ENCODE data around the gene TNFRSF1A.

TNFRSF1A gene

DNA sequence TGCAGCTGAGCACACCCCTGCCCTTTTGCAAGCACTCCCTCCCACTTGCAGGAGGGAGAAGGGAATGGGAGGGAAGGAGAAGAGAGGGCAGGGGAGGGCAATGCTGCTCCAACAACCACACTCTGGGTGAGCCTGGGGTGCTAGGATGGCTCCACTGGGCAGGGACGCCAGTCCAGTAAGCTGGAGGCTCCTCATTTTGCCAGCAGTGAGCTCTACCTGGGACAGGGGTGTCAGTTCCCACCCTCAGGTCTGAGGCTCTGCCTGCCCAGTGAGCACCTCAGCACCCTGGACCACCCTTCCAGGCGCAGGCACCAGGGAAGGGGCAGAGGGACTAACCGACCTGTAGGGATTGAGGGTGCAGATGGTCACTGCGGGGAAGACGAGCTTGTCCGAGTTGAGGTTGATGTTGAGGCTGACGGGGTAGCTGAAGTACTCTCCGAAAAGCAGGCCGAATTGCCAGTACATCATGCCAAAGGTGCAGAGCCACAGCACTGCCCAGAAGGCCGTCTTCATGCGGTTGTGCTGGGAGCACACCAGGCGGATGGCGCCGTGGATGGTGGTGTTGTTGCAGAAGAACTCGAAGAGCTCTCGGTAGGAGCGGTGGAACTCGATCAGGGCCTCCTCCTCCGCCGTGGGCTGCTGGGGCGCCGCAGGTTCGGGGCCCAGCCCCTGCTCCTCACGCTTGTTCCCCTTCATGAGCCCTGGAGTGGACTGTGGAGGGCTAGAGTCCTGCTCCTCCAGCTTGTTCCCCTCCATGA lies 32.3 kb upstream of the TNFRSF1A start:
- no peak for DNase-seq

DNA sequence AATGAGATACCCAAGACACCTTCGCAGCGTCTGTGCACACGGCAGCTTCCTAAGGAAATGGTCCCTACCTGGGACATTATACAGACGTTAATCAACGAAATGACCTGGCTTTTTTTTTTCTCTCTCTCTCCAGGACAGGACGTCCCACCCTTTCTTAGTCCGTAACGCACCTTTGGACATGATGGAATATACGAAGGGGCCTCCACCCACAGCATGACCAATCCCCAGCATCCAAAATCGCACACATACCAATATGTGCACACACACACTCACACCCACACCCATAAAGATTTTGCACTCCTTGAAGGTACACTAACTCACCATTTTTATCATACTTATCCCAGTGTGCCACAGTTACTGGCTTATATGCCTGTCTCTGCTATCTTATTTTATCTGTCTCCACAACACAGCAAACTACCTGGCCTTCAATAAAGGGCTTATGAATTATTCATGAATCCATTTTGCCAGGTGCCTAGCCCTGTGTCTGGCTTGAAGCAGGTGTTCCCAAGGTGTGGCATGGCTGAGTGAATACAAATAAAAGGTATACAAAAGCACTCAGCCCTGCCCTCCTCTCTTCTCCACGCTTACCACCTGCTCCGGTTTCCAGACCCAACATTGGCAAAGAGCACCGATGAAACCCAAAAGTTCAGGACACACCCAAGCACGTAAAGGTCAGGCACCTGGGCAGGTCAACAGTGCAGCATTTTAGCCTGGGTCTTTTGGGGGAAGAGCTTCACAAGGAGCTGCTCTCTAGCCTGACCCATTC lies 31.3 kb upstream of the TNFRSF1A start:
- DNase-seq: peak; percentile 78

DNA sequence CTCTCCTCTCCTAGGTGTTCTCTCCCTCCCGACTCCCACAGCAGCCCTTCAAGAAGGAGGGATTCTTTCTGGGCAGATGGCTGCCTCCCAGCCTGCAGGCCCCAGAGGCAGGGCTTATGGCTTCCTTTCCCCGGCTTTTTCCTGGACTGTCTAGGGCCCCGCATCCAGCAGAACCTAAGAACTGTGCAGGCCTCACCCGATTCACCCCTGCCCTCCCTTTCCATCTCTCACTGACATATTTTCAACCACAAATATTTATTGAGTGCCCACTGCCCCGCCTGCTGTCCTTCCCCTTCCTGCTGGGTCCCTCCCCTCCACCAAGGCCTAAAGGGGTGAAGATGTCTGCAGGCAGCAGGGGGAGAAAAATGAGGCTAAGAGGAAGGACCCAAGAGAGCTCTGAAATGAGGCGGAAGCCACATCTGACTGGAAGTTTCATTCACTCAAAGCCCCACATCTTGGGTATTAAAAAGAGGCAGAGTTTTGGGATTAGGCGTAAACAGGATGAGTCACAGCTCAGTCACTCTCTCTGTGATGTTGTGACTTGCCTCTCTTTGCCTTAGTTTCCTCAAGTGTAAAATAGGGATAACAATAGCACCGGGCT lies 30.6 kb upstream of the TNFRSF1A start:
- no peak for DNase-seq

DNA sequence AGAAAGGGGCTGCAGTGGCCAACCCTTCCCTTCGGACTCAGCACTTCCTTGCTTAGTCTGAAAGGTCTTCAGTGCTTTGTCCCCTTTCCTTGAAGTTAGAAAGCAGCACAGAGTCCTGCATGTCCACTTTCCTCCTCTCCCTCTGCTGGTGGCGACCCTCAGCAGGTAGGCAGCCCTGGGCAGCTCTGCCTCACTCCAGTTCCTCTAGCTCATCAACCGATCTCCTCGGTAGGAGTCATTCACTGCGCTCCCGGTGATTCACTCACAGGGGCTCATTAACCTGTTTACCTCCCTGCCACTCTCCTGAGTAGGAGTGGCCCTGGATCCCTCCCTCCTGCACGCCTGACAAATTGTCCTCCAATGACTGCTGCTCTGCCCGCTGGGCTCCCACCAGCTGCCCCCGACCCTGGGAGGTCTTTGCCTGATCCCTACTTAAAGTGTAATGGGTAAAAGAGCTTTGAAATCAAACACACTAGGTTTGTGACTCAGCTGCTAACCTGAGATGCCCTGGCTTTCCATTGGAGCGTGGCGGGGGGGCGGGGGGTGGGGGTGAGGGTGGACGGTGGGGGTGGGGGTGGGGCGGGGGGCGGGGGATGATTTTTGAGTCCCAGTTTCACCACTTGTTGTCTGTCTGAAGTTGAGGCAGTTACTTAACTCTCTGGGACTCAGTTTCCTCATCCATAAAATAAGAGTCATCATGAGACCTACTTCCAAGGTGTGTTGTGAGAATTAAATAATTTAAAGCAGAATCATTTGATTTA lies 29.3 kb upstream of the TNFRSF1A start:
- DNase-seq: peak; percentile 92

- DNase-seq: no peak
These were observed 28.7 kb upstream of the TNFRSF1A start for GRCh38 chr12:6370576-6370935.

- no peak for DNase-seq
These were observed 28.2 kb upstream of the TNFRSF1A start for GRCh38 chr12:6369916-6370575.

DNA sequence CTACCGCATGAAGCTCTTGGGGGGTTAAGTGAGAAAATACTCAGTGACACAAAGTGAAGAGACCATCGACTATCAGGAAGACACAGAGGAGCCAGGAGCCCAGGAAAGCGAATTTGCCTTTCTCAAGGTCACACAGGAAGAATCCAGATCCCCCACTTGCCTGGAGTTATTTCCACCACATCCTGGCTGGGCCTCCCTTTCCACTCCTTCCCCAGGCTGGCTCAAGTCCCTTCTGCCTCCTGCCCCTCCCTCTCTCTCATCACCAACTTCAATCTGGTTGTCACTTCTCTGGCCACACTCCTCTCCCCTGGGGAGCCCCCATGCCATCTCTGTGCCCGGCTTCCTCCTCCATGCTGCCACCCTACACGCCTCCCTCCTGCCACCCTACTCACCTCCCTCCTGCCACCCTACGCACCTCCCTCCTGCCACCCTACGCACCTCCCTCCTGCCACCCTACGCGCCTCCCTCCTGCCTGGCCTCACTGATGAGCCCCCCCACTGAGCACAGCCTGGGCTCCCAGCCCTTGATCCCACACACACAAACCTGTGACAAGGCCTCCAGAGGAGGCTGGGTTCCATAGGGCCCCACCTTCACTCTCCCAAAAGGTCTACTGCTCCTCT lies 27.1 kb upstream of the TNFRSF1A start:
- DNase-seq: no peak

GRCh38 chr12:6367969-6368892 lies 26.4 kb upstream of the TNFRSF1A start:
- no peak for DNase-seq

GRCh38 chr12:6367065-6367968 lies 25.4 kb upstream of the TNFRSF1A start:
- peak; percentile 62 for DNase-seq

DNA sequence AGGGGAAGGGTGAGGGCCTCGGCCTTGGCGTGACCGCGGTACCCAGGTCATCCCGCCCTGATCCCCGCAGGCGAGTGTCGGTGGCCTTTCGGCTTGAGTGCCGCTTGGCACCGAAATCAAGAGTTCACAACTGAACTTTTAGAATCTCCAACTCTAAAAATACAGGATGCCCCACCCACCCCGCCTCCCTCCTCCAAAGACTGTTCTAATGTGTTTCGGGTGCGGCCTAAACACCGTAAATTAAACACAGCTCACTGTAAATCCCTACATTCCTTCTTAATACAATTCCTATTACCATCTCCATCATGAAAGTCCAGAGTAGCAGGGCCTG lies 22.1 kb upstream of the TNFRSF1A start:
- no peak for DNase-seq

GRCh38 chr12:6363330-6364043 lies 21.6 kb upstream of the TNFRSF1A start:
- no peak for DNase-seq

GRCh38 chr12:6363010-6363329 lies 21.1 kb upstream of the TNFRSF1A start:
- no peak for DNase-seq

DNA sequence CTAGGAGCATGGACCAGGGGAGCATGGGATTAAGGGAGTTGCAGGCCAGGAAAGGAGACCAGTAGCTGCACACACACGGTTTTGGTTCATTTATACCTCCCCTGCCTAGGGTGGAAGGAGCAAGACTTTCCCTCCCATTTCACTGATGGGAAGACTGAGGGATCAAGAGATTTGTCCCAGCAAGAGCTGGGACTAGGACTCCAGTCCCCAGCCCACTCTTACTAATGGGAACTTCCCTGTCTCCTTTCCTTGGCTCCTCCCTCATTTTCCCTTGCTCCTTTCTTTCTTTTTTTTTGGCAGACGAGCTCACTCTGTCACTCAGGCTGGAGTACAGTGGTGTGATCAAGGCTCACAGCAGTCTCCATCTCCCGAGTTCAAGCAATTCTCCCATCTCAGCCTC lies 20.5 kb upstream of the TNFRSF1A start:
- no peak for DNase-seq

- DNase-seq: no peak
These were observed 20.0 kb upstream of the TNFRSF1A start for GRCh38 chr12:6361834-6362233.

DNA sequence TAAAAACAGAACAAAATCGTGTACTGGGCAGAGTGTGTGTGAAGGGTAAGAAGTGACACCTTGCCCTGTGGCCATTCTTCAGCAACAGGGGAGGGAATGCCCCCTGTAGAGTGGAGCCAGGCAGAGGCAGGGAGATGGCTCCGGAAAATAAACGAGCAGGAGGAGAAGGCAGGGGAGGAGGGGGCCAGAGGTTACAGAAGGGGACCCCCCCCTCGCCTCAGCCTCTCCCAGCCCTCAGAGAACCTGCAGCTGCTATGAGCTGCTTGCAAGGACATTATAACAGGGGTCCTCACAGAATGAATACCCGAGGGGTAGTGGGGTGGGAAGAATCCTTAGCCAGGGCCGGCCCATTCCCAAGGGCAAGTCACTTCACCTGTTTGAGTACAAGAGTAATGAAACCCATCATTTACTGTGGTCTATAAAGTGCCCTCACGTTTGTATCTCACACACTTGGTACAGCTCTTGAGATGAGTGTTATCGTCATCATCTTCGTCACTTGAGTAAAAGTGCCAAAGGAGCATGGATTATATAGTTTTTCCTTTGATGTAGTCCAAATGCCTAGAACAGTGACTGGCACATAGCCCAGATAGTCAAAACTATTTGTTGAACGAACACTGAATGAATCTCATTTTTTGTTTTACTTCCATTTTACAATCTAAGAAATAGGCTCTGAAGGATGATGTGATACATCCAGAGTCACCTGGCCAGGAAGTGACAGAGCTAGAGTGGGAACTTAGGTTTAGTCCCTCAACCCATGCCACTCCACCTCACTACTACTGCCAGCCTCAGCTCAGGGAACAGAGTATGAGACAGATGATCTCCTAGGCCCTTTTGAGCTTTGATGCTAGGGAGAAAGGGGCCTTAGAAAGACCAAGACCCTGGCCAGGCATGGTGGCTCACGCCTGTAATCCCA lies 19.0 kb upstream of the TNFRSF1A start:
- no peak for DNase-seq

DNA sequence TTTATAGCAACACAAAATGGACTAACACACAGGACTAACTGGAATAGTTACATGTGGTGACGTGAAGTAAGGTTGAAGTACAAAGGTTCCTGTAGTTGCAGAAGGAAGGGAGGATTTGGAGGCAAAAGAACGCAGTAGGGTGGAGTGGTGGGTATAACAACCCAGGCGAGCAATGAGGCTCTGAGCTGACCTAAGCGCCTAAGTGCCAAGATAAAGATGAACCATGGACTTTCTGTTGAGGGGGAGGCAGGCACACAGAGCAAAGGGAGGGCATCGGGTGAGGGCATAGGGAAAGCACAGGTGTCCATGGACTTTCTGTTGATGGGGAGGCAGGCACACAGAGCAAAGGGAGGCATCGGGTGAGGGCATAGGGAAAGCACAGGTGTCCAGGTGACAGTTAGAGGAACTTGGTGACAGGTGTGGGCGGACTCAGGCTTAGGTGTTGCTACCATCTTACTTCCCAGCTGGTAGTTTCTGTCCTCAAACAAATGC lies 18.2 kb upstream of the TNFRSF1A start:
- no peak for DNase-seq

GRCh38 chr12:6358881-6359280 lies 17.0 kb upstream of the TNFRSF1A start:
- DNase-seq: no peak

- DNase-seq: no peak
These were observed 14.5 kb upstream of the TNFRSF1A start for GRCh38 chr12:6356374-6356820.

All from NCI-H1436 (cell line).